Measurements from ENCODE around the gene TRAPPC3L.

DNA sequence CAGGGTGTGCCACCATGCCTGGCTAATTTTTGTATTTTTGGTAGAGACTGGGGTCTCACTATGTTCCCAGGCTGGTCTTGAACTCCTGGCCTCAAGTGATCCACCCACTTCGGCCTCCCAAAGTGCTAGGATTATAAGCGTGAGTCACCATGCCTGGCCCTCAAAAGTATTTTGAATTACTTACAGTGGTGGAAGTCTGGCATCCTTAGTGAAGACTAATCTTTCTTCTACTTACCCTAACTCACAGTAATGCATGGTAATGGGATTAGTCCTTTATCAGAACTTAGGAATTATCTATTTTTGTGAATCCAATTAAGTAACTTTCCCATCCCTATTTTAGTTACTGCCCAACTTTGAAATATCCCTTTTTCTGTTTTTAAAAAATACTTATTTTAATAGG, 29.7 kb upstream of the TRAPPC3L start:
- TF ChIP-seq POLR2A (IDR thresholded peaks at IDR 0.05; ENCODE audit: control extremely low read depth in 1 of 2, low read depth in 2 of 2, low read length in 2 of 2) (no peak), CHD2 (IDR thresholded peaks at IDR 0.05; ENCODE audit: low read length) (no peak), POLR2AphosphoS5 (IDR thresholded peaks at IDR 0.05; ENCODE audit: low read depth, low read length) (no peak), CHD1 (IDR thresholded peaks at IDR 0.05; ENCODE audit: low read depth, low read length) (no peak)
- TF ChIP-seq, protein P1, sequence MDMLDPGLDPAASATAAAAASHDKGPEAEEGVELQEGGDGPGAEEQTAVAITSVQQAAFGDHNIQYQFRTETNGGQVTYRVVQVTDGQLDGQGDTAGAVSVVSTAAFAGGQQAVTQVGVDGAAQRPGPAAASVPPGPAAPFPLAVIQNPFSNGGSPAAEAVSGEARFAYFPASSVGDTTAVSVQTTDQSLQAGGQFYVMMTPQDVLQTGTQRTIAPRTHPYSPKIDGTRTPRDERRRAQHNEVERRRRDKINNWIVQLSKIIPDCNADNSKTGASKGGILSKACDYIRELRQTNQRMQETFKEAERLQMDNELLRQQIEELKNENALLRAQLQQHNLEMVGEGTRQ (IDR thresholded peaks at IDR 0.05; ENCODE audit: low read length): no peak
- TF ChIP-seq, protein P2, sequence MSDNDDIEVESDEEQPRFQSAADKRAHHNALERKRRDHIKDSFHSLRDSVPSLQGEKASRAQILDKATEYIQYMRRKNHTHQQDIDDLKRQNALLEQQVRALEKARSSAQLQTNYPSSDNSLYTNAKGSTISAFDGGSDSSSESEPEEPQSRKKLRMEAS (IDR thresholded peaks at IDR 0.05): no peak
- TF ChIP-seq, protein P3, sequence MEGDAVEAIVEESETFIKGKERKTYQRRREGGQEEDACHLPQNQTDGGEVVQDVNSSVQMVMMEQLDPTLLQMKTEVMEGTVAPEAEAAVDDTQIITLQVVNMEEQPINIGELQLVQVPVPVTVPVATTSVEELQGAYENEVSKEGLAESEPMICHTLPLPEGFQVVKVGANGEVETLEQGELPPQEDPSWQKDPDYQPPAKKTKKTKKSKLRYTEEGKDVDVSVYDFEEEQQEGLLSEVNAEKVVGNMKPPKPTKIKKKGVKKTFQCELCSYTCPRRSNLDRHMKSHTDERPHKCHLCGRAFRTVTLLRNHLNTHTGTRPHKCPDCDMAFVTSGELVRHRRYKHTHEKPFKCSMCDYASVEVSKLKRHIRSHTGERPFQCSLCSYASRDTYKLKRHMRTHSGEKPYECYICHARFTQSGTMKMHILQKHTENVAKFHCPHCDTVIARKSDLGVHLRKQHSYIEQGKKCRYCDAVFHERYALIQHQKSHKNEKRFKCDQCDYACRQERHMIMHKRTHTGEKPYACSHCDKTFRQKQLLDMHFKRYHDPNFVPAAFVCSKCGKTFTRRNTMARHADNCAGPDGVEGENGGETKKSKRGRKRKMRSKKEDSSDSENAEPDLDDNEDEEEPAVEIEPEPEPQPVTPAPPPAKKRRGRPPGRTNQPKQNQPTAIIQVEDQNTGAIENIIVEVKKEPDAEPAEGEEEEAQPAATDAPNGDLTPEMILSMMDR (IDR thresholded peaks at IDR 0.05; ENCODE audit: control extremely low read depth in 1 of 3, insufficient read depth in 1 of 3, low read depth in 1 of 3, low read length in 3 of 3): no peak

Measured in H1 (cell line).